Upper lobe of left lung (tissue), 4 donors: Measurements from ENCODE around the gene BRIP1.

Experiments used
- CTCF ChIP-seq, 6 experiments: fragments of 450-650 bp in 4 of 6; fragments of 200-600 bp in 2 of 6; sonication (generic) in 2 of 6; IDR thresholded peaks; one replicate each; pipeline ENCODE4 v1.5.1; 2016 to 2019; ENCODE audit warnings: antibody characterized with exemption in 6 of 6
- EP300 ChIP-seq, 4 donors: sonication (generic); formaldehyde crosslinking; IDR thresholded peaks; one replicate each; pipeline ENCODE4 v1.5.1; 2017; ENCODE audit warnings: antibody characterized with exemption in 4 of 4, control low read depth in 2 of 4
- POLR2A ChIP-seq, 4 donors: fragments of 450-650 bp; IDR thresholded peaks; one replicate each; pipeline ENCODE4 v1.5.1; 2016 to 2017; ENCODE audit warnings: antibody characterized with exemption in 4 of 4, mild to moderate bottlenecking in 2 of 4

DNA sequence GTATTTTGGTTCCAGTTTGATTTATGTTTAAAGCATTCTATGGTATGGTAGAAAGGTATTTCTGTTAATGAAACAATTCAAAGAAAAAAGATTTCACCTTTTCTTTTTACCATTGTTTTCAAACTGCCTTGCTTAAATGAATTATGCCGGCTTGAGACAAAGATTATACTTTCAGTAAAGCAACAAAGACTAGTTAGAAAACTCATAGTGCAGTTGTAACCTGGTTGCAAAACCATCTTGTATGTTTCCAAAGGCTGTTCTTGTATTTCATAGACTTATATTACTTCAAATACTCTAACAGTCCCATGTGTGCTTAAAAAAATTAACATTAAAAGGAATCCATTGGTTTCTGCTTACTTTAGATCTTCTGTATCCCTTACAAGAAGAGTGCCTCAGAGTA lies 153.8 kb downstream of the BRIP1 start:
- TF ChIP-seq CTCF (IDR thresholded peaks at IDR 0.05), result no peak
- TF ChIP-seq POLR2A (IDR thresholded peaks at IDR 0.05), result no peak
- no peak for TF ChIP-seq EP300 (IDR thresholded peaks at IDR 0.05)
